NT2/D1 (cell line): Measurements from ENCODE around the gene KRTAP3-1.
"Not testable (repeated sequence)": the region's sequence is repeated elsewhere in the genome, so short reads cannot be mapped to it uniquely, and the experiment has no call there.

Experiments
- DNase-seq: peaks from one replicate; pipeline ENCODE4 v3.0.0-alpha.2; 2011; ENCODE audit warnings: low read depth, low spot score
- H3K27me3 ChIP-seq: 2 replicates; pipeline ENCODE4 v1.6.0; 2011; ENCODE audit warnings: mild to moderate bottlenecking; ENCODE audit not compliant: insufficient read length, insufficient read depth
- H3K36me3 ChIP-seq: 2 replicates; pipeline ENCODE4 v1.6.1; 2011; ENCODE audit warnings: mild to moderate bottlenecking, low read length, mixed read lengths; ENCODE audit not compliant: insufficient read depth, insufficient read length
- H3K4me1 ChIP-seq: 2 replicates; pipeline ENCODE4 v1.5.1; 2011; ENCODE audit not compliant: insufficient read depth, insufficient read length
- H3K4me3 ChIP-seq: 2 replicates; pipeline ENCODE4 v1.5.1; 2011; ENCODE audit warnings: low read depth; ENCODE audit not compliant: insufficient read length
- H3K9ac ChIP-seq: 2 replicates; pipeline ENCODE4 v1.6.0; 2011; ENCODE audit warnings: low read depth; ENCODE audit not compliant: insufficient read length
- H3K9me3 ChIP-seq: 2 replicates; pipeline ENCODE4 v1.5.1; 2011; ENCODE audit warnings: mild to moderate bottlenecking, low read length; ENCODE audit not compliant: insufficient read depth
- SUZ12 ChIP-seq: IDR thresholded peaks from 2 replicates; pipeline ENCODE4 v1.6.1; 2011; ENCODE audit not compliant: insufficient read length, insufficient read depth; ENCODE audit errors: extremely low read depth
- YY1 ChIP-seq: IDR thresholded peaks from 2 replicates; pipeline ENCODE4 v1.6.1; 2011; ENCODE audit not compliant: insufficient read length, insufficient read depth
- ZNF274 ChIP-seq: IDR thresholded peaks from 2 replicates; pipeline ENCODE4 v1.6.1; 2011; ENCODE audit warnings: mild to moderate bottlenecking, low read depth, low read length

KRTAP3-1 gene

DNA sequence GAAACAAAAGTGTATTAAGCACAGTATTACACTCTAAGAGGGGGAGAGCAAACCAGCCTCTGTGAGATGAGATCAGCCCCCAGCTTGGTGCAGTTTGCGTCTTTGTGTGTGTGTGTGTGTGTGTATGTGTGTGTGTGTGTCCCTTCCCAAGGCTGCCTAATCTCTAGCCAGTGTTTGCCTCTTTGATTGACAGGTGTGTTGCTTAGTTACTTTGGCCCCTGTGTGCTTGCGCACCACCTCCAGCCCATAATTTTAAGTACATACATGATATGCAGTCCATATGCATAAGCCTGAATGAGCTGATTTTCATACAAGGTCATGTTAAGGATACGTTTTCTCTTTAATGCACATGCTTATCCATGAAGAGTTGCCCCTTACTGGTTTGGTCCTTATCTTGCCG, 7.1 kb downstream of the KRTAP3-1 start:
- Histone ChIP-seq H3K4me1 (no peaks in the 10 kb centered on the region), H3K27me3 (no peaks in the 10 kb centered on the region), H3K4me3 (no peak overlapping the region), H3K9me3 (no peaks in the 10 kb centered on the region), H3K36me3 (no peaks in the 10 kb centered on the region), H3K9ac (no peak overlapping the region)
- TF ChIP-seq SUZ12 (no peak), YY1 (no peak), ZNF274 (no peak)
- no peak for DNase-seq

DNA sequence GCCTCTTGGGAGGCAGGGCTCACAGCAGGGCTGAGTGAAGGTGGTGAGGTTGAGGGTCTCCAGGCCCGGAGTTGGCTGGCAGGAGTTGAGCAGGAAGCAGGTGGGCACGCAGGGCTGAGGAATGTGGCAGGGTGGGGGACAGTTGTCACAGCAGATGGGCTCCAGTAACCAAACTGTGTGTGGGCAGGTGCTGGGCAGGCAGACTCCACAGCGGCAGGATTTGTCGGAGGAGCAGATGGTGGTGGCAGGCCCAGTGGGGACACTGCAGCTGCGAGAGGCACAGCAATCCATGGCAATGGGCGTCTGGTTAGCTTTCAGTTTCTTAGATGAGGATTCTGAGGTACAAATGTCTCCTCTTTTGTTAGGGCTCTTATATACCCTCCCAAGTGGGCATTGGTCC, 9.4 kb downstream of the KRTAP3-1 start, which contains the start of gene KRTAP3-2:
TSS of gene KRTAP3-2 (minus strand) at position 344 of the 400 bp plus-strand sequence. CDS start at position 291, 53 bp downstream.
- not testable (repeated sequence) for H3K4me1 ChIP-seq, H3K27me3 ChIP-seq, H3K36me3 ChIP-seq, DNase-seq, H3K9me3 ChIP-seq, H3K4me3 ChIP-seq, H3K9ac ChIP-seq

DNA sequence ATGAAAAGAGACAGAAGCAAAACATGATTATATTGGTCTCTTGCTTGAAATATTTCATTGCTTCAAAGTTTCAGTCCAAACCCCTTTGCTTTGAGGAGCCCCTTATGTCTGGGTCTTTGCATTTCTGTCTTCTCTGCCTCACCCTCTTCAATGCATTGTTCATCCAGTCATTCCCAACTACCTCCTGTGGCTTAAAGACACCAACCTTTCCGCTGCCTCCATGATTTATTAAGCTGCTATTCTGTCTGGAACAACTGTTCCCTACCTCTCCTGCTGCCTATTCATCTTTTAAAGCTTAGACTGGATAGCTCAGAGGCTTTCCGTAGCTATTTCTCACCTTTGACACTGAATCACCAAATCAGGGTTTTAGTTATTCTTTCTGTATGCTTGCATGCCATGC, 11.6 kb downstream of the KRTAP3-1 start:
- no peak for DNase-seq
- H3K36me3 ChIP-seq = no peaks in the 10 kb centered on the region

DNA sequence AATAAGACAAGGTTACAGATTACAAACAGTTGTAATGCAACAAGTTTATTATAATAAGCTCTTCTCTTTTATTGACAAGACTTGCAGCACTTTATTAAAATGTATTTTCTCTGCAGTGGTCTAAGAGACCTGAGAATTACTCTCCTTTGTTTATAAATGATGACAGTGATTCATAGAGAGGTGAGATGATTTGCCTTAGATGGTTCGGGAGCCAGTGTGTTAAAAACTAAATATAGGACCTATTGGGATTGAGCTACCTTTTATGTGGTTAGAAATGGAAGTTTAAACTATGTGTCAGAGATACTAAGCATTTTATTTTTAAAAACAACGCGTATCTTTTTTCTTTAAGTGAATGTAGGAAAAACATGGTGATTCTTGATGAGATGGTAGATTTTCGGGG, 12.1 kb downstream of the KRTAP3-1 start:
- TF ChIP-seq ZNF274 (no peak), SUZ12 (no peak), YY1 (no peak)
- H3K4me3 ChIP-seq = no peak overlapping the region
- H3K9ac ChIP-seq = no peak overlapping the region
- no peak for DNase-seq
- no peaks in the 10 kb centered on the region for H3K27me3 ChIP-seq
- H3K36me3 ChIP-seq = no peaks in the 10 kb centered on the region
- peaks cover 2% of the 10 kb centered on the region for H3K4me1 ChIP-seq
- no peaks in the 10 kb centered on the region for H3K9me3 ChIP-seq

More for the DNA sequence above, 11.6 kb downstream of the KRTAP3-1 start:
- Histone ChIP-seq H3K4me3 (no peak overlapping the region), H3K4me1 (peaks cover 2% of the 10 kb centered on the region), H3K9ac (no peak overlapping the region), H3K9me3 (no peaks in the 10 kb centered on the region), H3K27me3 (no peaks in the 10 kb centered on the region)
- TF ChIP-seq ZNF274 (no peak), YY1 (no peak), SUZ12 (no peak)

DNA sequence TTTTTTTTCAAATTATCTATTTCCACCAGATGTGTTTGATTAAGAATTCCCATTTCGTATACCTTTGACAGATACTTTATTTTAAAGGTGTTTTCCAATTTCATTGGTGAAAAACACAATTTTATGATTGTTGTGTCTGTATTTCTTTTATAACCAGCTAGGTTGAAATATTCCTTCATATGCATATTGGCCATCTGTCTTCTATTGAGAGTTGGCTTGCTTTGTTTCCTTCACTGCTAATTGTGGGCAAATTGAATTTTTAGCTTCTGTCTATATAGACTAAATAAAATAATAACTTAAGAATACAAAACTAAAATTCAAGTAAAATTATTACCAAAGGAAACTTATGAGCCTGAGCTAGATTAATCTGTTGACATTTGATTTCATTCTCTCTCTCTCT, 13.8 kb downstream of the KRTAP3-1 start:
- peaks cover 4% of the 10 kb centered on the region; the same call in 1 of the 2 replicates for H3K9me3 ChIP-seq
- H3K4me1 ChIP-seq = peaks cover 2% of the 10 kb centered on the region
- no peak overlapping the region for H3K9ac ChIP-seq
- no peak for TF ChIP-seq YY1
- no peak for TF ChIP-seq SUZ12
- TF ChIP-seq ZNF274 = no peak
- H3K36me3 ChIP-seq = no peaks in the 10 kb centered on the region
- H3K27me3 ChIP-seq = no peaks in the 10 kb centered on the region
- no peak overlapping the region for H3K4me3 ChIP-seq
- no peak for DNase-seq

DNA sequence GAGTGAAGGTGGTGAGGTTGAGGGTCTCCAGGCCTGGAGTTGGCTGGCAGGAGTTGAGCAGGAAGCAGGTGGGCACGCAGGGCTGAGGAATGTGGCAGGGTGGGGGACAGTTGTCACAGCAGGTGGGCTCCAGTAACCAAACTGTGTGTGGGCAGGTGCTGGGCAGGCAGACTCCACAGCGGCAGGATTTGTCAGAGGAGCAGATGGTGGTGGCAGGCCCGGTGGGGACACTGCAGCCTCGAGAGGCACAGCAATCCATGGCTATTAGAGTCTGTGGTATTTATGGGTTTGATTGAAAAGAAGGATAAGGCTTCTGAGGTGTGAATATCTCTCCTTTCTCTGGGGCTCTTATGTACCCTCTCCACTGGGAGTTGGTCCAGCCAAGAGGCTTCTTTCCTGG, 15.1 kb downstream of the KRTAP3-1 start, which contains the start of gene KRTAP3-3:
TSS of gene KRTAP3-3 (minus strand) at position 326 of the 400 bp plus-strand sequence. CDS start at position 259, 67 bp downstream.
- no peak for DNase-seq
- TF ChIP-seq YY1 = no peak
- no peak for TF ChIP-seq ZNF274
- TF ChIP-seq SUZ12 = no peak
- H3K9me3 ChIP-seq = peaks cover 4% of the 10 kb centered on the region; the same call in 1 of the 2 replicates

DNA sequence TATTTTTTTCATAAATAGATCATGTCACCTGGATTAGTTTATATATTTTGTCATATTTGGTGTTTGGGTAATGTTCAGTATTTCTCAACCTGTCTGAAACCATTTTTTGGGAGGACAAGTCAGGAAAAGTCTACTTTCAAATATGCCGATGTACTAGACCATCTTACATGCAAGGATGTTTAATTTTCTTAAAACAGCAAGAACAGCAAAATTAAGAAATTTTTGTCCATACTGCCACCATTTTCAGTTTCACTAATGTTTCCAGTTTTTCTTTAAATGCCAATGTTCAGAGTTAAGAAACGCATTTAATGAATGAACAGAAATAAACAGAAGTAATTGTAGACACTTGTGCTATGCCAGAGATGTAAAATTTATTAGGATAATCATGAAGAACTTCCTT, 15.8 kb downstream of the KRTAP3-1 start:
- Histone ChIP-seq H3K4me1 (peaks cover 2% of the 10 kb centered on the region), H3K4me3 (no peak overlapping the region), H3K27me3 (no peaks in the 10 kb centered on the region), H3K9ac (no peak overlapping the region), H3K9me3 (peaks cover 4% of the 10 kb centered on the region; the same call in 1 of the 2 replicates), H3K36me3 (no peaks in the 10 kb centered on the region)
- no peak for DNase-seq
- TF ChIP-seq SUZ12 (no peak), ZNF274 (no peak), YY1 (no peak)

More for the DNA sequence above, 15.1 kb downstream of the KRTAP3-1 start, which contains the start of gene KRTAP3-3:
- no peak within 1 kb of the TSS for H3K9ac ChIP-seq
- no peak within 1 kb of the TSS for H3K4me3 ChIP-seq
- no peaks in the 10 kb centered on the region for H3K36me3 ChIP-seq
- H3K4me1 ChIP-seq = peaks cover 2% of the 10 kb centered on the region
- H3K27me3 ChIP-seq = no peaks in the 10 kb centered on the region

DNA sequence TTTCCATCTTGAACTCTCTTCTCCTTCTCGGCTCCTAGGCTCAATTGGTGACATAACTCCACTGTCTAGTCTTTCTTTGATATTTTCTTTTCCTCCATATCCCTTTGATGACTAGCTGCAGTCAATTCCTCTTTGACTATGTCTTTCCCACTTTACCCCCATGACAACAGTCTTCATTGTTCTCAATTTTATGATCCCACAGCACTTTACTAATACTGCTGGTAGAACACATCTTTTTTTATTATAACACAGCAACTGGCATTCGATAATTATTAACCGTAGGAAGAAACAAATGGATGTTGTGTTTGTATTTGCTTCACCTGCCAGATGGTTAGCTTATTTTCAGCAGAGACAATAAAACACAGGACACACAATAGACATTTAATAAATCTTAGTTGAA, 16.3 kb downstream of the KRTAP3-1 start:
- no peak for DNase-seq
- no peak for TF ChIP-seq ZNF274
- TF ChIP-seq SUZ12 = no peak
- no peak for TF ChIP-seq YY1
- Histone ChIP-seq H3K9ac (no peak overlapping the region), H3K27me3 (no peaks in the 10 kb centered on the region), H3K9me3 (peaks cover 4% of the 10 kb centered on the region; the same call in 1 of the 2 replicates), H3K4me1 (peaks cover 2% of the 10 kb centered on the region), H3K36me3 (no peaks in the 10 kb centered on the region), H3K4me3 (no peak overlapping the region)
